ENCODE data around the gene BGN.

The BGN gene

GRCh38 chrX:153556767-153557166, 62.0 kb downstream of the BGN start:
- TF ChIP-seq CTCF (IDR thresholded peaks at IDR 0.05; ENCODE audit: control insufficient read depth, insufficient read depth, low read depth, low read length, missing control alignments): no peak
- H3K4me3 ChIP-seq (ENCODE audit: control insufficient read depth, low read depth, low read length): no peak overlapping the region
- DNase-seq (ENCODE audit: low read depth): no peak

GRCh38 chrX:153557618-153558355, 63.0 kb downstream of the BGN start:
- no peak for TF ChIP-seq CTCF (IDR thresholded peaks at IDR 0.05; ENCODE audit: control insufficient read depth, insufficient read depth, low read depth, low read length, missing control alignments)
- H3K4me3 ChIP-seq (ENCODE audit: control insufficient read depth, low read depth, low read length): no peak overlapping the region
- no peak for DNase-seq (ENCODE audit: low read depth)

Measured in AG09309 (cell line).